GM18502 (cell line): ENCODE data around the gene WDR35.
"Not testable (repeated sequence)": the region's sequence is repeated elsewhere in the genome, so short reads cannot be mapped to it uniquely, and the experiment has no call there.

ENCODE experiments used
- ATAC-seq: cut with Tn5 transposase; IDR thresholded peaks from one replicate; pipeline ENCODE4 v1.9.1; 2021; ENCODE audit warnings: mild to moderate bottlenecking; ENCODE audit not compliant: unreplicated experiment, poor library complexity

Gene WDR35

DNA sequence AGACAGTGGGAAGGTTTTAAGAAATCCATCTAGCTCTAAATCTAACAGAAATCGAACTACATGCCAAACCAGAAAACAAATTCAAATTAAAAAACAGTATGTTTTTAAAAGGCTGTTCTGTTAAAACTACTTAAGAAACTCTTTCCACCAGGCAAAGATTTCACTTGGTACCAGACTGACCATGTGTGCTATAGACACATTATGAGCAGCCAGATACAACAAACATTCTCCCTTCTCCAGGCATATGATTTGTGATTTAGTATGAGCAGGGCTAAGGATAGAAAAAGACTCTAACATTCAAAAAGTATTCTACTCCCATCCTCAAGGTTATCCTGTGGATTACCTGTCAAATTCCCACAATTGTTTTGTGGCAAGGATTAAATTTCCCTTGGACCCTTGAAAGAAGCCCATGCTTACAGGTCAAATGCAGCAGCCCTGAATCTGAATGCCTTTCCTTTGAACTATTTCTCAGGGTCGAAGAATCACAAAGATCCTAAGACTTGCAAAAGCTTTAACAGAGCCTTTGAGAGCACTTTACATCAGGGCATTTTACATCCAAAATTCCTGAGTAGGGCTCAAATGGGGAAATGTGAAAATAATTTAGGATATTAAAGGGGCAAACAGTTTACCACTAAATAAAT lies 45.6 kb downstream of the WDR35 start:
- ATAC-seq: no peak

DNA sequence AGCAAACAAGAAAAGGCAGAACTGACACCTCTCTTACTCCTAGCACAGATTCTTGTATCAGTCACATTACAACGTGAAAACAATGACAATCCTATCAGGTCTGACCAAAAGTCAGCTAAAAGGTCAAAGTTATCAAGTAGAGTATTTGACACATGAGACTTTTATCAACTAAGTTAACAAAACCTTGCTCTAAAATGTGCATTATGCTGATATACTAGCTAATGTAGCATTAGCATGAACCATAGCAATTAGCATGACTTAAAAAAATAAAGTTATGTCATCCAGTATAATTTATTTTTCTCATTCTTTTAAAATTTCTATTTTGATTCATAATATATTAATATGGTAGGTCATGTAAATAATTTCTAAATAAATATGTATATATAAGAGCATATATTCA lies 46.7 kb downstream of the WDR35 start:
- no peak for ATAC-seq

DNA sequence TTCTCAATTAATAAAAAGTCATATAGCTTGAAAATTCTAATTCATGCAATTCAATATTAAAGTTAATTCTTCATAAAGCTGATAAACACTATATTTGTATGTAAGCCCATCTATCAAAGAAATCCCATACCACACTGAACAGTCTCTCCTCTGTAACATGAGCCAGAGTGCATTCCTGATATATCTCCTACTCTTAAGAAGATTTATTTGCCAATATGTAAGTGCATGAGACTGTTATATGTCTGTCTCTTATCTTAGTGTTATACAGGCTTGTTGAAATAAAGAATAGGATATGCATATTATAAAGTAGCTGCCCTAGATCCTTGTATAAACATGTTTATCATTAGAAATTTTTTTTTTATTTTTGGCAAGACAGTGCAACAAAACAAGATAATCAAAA lies 47.7 kb downstream of the WDR35 start:
- no peak for ATAC-seq

DNA sequence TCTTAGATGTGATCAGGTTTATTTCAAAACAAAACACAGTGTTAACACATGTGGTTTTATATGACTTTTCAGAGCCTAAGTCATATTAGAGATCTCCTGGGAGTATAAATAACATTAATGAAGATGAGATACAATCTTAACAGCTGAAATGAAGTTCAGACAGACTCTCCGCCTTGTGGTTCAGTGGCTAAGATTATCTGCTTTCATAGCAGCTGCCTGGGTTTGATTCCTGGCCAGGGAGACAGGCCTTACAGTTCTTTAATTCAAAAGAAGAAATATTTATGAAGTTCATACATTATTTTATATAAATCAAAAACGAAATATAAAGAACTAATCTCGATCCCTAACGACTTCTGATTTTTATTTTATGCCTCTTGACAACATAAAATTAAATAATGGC lies 52.9 kb downstream of the WDR35 start:
- no peak for ATAC-seq

DNA sequence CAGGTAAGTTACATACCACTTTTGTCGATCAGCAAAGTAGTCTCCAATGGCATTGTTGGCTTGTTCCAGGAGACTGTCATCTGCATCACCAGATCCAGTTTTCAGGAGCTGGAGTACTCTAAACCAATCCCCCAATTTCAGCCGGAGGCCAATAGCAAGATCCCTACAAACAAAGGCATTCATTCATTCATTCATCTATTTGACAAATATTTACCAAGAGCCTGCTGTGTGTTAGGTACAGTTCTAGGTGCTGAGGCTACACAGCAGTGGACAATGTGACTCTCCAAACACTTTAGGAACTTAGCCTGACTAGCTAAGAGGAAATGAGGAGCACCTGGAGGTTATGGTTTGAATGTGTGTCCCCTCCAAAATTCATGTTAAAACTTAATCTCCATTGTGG lies 53.7 kb downstream of the WDR35 start:
- ATAC-seq: no peak

DNA sequence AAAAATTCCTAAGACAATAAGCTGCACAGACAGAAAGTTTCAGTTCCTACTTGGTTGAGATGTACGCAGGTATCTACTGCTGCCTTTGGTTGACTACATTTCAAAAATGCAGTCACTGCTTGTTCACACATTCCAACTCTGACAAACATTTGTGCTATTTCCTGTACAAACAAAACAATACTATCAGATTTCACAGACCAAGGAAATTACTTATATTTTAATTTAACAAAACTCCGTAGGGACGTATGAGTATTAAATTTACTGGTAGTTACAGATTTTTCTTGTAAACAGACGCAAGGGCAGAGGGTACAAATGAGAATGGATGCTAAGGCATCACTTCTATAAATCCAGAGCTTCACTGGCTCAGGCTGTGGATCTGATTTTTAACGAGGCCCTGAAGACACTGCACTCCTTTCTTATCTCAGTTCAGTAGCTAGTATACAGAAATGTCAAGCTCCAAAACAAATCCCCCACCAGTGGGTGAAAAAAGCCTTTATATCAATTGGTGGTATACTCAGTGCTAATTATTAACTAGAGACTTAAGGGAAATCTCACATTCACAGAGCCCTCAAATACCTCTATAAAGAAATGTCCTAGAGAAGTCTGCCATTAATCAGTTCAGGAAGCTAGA lies 56.4 kb downstream of the WDR35 start:
- ATAC-seq: no peak

DNA sequence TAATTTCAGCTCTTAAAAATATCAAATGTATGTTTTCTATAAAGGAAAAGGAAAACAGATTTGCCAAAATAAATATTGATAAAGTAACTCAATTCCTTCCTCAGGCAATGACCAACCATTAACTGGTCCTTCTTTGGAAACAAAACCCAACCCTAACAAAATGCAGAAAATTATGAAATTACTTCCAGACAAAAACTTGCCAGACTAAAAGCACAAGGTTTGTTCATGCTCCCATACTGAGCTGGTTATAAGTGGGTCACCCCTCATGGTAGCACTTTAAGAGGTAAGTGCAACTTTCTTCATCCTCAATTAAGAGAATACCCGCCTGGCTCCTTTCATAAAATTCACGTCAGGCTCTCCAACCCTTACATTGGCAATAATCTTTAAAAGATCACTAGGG lies 57.0 kb downstream of the WDR35 start:
- ATAC-seq: no peak

DNA sequence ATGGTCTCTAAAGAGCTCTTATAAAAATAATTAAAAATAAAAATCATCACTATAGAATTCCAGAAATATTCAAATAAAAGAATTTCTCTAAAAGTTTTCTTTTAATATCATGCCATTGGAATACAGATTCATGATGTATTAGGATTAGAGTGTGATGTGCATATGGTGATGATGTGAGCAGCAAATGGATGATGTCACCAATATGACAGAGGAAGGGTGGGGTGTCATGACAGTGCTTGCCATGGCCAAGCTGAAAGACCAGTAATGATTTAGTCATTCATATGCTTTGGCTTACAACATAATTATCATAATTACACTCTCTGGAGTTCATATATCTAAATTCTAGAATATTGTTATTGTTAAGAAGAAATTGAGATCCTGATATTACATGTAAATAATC lies 60.7 kb downstream of the WDR35 start:
- no peak for ATAC-seq

DNA sequence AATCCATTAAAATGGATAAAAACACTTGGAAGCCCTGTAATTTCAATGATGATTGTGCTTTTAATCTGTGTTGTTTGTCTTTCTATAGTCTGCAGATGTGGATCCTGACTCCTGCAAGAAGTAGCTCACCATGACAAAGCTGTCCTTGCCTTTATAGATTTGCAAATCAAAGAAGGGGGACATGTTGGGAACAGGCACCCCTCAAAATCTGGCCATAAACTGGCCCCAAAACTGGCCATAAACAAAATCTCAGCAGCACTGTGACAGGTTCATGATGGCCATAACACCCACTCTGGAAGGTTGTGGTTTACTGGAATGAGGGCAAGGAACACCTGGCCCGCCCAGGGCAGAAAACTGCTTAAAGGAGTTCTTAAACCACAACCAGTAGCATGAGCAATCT lies 62.1 kb downstream of the WDR35 start:
- not testable (repeated sequence) for ATAC-seq

DNA sequence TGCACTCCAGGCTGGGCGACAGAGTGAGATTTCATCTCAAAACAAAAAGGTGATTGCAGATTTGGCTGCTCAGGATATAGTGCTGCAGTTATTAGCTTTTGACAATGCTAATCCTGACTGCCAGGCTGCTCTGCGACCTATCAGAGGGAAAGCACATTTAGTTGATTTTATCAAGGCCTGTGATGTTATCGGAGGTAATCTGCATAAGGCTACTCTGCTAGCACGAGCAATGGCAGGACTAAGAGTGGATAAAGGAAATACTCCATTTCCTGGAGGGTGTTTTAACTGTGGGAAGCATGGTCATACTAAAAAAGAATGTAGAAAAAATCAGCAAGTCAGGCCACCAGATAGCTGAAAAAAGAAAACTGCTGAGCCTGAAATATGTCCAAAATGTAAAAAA lies 65.4 kb downstream of the WDR35 start:
- not testable (repeated sequence) for ATAC-seq

DNA sequence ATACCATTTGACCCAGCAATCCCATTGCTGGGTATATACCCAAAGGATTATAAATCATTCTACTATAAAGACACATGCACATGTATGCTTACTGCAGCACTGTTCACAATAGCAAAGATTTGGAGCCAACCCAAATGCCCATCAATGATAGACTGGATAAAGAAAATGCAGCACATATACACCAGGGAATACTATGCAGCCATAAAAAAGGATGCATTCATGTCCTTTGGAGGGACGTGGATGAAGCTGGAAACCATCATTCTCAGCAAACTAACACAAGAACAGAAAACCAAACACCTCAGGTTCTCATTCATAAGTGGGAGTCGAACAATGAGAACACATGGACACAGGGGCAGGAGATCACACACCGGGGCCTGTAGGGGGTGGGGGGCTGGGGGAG lies 67.7 kb downstream of the WDR35 start:
- not testable (repeated sequence) for ATAC-seq

DNA sequence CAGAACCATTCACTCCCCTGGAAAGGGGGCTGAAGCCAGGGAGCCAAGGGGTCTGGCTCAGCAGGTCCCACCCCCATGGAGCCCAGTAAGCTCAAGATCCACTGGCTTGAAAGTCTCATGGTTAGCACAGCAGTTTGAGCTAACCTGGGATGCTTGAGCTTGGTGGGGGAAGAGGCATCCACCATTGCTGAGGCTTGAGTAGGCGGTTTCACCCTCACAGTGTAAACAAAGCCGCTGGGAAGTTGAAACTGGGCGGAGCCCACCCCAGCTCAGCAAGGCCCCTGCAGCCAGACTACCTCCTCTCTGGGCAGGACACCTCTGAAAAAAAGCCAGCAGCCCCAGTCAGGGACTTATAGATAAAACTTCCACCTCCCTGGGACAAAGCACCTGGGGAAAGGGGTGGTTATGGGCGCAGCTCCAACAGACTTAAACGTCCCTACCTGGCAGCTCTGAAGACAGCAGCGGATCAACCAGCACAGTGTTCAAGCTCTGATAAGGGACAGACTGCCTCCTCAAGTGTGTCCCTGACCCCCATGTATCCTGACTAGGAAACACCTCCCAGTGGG lies 73.4 kb downstream of the WDR35 start:
- ATAC-seq: no peak

DNA sequence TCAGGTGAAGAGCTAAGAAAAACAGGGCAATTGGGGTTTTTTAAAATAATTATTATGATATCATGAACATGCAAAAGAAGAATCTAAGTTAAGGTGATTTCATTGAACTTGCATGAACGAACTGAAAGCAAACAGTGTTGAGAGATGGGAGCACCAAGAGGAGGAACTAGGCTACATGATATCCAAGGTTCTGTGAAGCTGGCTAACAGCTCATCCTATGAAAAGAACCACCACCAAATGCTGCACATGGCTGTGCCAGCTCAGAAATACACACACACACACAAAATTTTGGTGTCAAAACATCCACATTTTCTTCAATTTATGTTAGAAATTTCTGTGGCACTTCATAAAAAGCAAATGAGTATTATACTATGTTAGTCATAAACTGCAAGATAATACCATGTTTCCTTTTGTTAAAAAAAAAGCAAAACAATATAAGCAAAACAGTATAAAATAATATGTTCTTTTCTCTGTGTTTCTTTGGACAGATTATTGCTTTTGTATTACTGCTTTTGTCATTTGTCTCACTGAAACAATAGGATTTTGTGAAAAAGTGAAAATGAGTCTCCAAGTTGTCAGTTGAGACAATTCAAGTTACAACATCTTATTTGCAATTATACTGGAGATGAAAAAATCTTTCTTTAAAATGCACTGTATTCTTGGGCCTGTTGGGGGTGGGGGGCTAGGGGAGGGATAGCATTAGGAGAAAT lies 75.5 kb downstream of the WDR35 start:
- no peak for ATAC-seq

DNA sequence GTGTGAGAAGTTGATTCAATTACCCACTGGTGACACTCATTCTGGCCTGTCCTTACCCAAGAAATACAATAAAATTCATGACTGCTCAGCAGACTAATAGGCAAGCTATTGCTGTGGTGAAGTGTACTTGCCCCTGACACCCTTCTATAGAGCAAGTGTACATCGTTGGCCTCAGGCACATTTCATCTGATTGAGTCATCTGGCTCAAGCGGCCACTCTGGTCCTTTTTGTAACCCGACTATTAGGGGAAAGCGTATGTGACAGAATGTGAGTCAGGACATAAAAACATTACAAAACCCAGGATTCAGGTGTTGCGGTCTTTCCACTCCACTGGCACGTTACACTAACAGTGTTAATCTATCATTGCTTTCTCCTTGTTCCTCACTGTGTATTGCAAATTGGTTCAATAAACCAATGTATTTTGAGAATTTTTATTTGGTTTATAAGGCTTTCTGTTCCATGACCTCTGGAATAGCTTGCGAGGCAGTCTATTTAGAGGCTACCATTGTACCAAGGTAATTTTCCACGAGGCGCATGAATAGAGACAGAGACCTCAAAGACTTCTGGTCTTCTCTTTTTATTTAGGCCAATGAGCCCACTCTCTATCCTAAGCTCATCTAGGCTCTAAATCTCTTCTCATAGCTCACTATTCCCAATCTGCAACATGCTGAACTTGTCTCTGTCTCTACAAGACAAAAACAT lies 77.9 kb downstream of the WDR35 start:
- ATAC-seq: no peak

DNA sequence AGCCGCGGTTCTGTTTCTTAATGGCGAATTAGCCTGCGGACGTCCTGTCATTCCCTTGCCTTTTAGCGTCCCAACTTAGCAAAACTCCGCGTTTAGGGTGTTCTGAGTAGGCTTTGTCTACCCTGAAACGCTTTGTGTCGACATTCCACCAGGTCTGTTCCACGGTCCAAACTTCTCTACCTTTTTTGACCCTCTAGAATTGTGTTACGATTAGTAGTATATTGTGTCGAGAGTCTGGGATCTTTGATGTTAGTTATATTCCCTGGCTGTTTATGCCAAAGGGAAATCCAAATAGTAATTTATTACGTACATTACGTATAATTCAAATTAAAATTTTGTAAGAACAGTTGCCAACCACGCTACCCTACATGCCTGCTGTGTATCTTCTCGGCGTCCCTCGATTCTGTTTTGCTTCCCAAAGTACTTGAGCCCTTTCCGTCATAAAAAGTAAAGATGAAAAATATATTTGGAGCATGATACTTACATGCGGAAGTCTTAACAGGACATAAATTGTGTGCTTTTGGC lies 87.6 kb downstream of the WDR35 start:
- no peak for ATAC-seq

DNA sequence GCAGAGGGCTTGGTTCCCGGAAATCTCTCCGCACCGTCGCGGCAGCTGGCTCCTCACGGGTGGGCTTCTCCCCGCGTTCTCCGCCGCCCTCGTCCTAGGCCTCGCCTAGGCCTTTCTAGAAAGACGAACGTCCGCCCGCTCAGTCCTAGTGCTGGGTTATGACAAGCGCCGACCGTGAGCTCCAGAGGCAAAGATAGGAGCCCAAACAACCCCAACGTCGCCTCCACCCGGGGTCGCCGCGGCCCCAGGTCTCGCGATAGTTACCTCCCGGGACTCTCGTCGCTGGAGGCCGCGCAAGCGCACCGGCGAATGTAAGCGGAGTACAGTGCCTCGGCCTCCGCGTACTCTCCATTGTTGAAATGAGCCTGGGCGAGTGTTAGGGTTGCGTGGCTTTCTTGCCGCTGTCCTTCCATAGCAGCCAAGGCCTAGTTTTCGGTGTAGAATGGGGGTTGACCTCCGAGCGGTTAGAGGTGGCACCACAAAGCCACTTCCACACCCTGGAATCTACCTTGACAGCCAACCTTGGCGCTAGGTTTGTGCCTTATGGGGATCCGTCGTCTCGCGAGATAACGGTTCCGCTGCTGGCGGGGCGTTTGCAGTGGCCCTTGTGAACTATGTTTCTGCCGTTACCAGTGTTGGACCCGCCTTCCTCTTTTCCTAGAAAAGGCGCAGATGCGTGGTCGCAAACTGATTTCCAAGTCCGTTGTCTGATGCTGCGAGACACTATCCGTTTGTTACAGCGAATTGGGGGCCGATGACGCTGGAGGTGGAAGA lies 88.3 kb downstream of the WDR35 start, which contains the start of gene TTC32:
TTC32 (minus strand) TSS at position 542 of the 774 bp plus-strand sequence; CDS start at position 413, 129 bp downstream.
- peak; percentile 88 for ATAC-seq

DNA sequence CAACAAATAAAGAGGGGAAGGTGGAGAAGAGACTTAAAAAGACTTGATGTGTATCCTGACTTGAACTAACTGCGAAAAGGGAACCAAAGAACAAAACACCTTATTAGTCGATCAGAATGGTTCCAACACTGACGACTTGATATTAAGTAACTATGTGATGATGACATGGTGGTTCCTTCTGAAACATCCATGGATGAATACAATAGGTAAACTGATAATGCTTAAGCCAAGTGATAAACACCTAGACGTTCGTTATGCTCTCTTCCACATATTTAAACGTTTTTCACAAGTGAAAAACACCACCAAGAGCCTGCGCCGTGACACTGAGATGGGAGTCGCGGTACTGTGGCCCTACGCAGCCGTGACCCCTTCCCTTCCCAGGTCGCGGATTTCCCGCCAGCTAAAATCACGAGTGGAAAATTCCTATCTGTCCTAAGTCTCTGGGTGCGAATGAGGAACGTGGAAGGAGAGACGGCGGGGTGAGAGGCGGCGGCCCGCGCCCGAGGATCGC lies 88.9 kb downstream of the WDR35 start:
- ATAC-seq: peak; percentile 10

DNA sequence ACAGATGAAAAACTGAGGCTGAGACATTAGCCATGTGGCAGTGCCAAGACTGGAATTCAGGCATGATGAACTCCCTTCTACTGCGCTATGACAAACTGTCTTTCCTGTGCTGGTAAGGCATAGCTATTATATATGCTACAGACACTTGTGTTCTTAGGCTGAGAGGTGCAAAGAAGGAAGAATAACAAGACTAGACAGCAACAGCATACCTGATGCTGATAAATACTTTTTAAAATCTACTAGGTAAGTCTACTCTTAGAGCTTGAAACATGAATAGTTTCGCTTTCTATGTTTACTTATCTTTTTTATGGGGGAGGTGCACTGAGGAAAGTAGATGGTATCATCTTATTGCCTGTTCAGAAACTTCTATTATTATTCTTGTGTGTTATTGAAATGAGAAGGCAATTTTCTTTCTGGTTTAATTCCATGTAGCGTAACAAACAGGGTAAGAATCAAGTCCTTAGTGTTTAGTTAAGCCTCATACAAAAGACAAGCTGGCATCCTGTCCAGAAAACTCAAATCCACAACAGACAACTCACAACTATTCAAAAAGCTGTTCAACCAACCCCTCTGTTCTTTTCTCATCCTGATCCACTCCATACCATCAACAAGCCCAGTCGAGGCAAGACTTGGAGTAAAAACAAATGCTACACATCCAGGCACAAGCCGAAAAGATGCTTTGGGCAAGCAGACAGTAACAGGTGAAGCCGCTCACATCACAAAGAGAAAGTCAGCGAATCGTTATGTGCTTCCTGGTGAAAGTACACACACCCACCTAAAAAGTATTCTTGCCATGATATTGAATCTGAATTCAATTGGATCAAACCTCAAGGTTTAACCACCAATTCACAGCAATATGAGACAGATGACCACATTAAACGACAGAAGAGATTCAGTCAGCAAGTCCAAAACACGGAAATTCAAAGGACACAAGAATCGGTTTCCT lies 89.6 kb downstream of the WDR35 start:
- ATAC-seq: peak; percentile 33
